Loucy (cell line): Measurements from ENCODE around the gene ARHGAP31.
A peak's percentile ranks its signal among the peaks of the same experiment; 100 is the strongest.

Experiments used
- H2AFZ ChIP-seq: fragments of 200-600 bp; sonication (generic); 2 replicates; pipeline ENCODE4 v1.6.0; 2016; ENCODE audit warnings: antibody characterized with exemption, mild to moderate bottlenecking, low read length, moderate library complexity
- H3F3A ChIP-seq: fragments of 200-600 bp; 2 replicates; pipeline ENCODE4 v1.6.0; 2016; ENCODE audit warnings: antibody characterized with exemption, low read depth, mild to moderate bottlenecking
- H3K27me3 ChIP-seq: fragments of 200-600 bp; sonication (generic); 2 replicates; pipeline ENCODE4 v1.6.1; 2014; ENCODE audit warnings: low read length, mild to moderate bottlenecking; ENCODE audit not compliant: insufficient read depth, poor library complexity, severe bottlenecking
- H3K36me3 ChIP-seq: fragments of 200-600 bp; sonication (generic); 2 replicates; pipeline ENCODE4 v1.6.1; 2016; ENCODE audit warnings: low read length; ENCODE audit not compliant: insufficient read depth
- H3K4me1 ChIP-seq: fragments of 200-600 bp; sonication (generic); 2 replicates; pipeline ENCODE4 v1.5.1; 2014; ENCODE audit warnings: low read length, mild to moderate bottlenecking; ENCODE audit not compliant: insufficient read depth, poor library complexity, severe bottlenecking
- H3K4me2 ChIP-seq: fragments of 200-600 bp; sonication (generic); 2 replicates; pipeline ENCODE4 v1.6.0; 2014; ENCODE audit warnings: antibody characterized with exemption, low read length, low read depth, mild to moderate bottlenecking; ENCODE audit not compliant: poor library complexity, severe bottlenecking
- H3K4me3 ChIP-seq: fragments of 200-600 bp; sonication (generic); 2 replicates; pipeline ENCODE4 v1.5.1; 2014; ENCODE audit warnings: low read length, mild to moderate bottlenecking, mixed read lengths; ENCODE audit not compliant: poor library complexity, severe bottlenecking
- H3K79me2 ChIP-seq: fragments of 200-600 bp; sonication (generic); 2 replicates; pipeline ENCODE4 v1.6.1; 2014; ENCODE audit warnings: low read length; ENCODE audit not compliant: insufficient read depth
- H3K9ac ChIP-seq: fragments of 200-600 bp; sonication (generic); 2 replicates; pipeline ENCODE4 v1.6.0; 2014; ENCODE audit warnings: mild to moderate bottlenecking, low read depth, low read length, moderate library complexity; ENCODE audit not compliant: poor library complexity, severe bottlenecking
- H3K9me2 ChIP-seq: fragments of 200-600 bp; sonication (generic); replicated peaks from 2 replicates; pipeline ENCODE4 v1.6.1; 2016; ENCODE audit warnings: low read depth, low read length, mixed read lengths
- H3K9me3 ChIP-seq: fragments of 200-600 bp; sonication (generic); 2 replicates; pipeline ENCODE4 v1.6.1; 2014; ENCODE audit warnings: mild to moderate bottlenecking, antibody characterized with exemption, low read length, low read depth; ENCODE audit not compliant: insufficient read depth
- H4K20me1 ChIP-seq: fragments of 200-600 bp; sonication (generic); 2 replicates; pipeline ENCODE4 v1.6.0; 2014; ENCODE audit warnings: antibody characterized with exemption, low read length, mild to moderate bottlenecking; ENCODE audit not compliant: insufficient read depth, poor library complexity, severe bottlenecking
- CTCF ChIP-seq: fragments of 200-600 bp; sonication (generic); conservative IDR thresholded peaks from 2 replicates; pipeline ENCODE4 v1.5.1; 2014; ENCODE audit warnings: mild to moderate bottlenecking, antibody characterized with exemption, low read length
- EZH2phosphoT487 ChIP-seq: fragments of 200-600 bp; IDR thresholded peaks from 2 replicates; pipeline ENCODE4 v1.6.1; 2018; ENCODE audit warnings: antibody characterized with exemption, mild to moderate bottlenecking, moderate library complexity, borderline replicate concordance

The ARHGAP31 gene

GRCh38 chr3:119297169-119297568 lies 3.0 kb downstream of the ARHGAP31 start:
- Histone ChIP-seq H3K9me2 (no peaks in the 10 kb centered on the region), H3K4me3 (peak overlapping the region; percentile 93), H3K4me1 (peaks cover 69% of the 10 kb centered on the region), H3K9me3 (no peaks in the 10 kb centered on the region), H2AFZ (no peak overlapping the region), H3K36me3 (no peaks in the 10 kb centered on the region), H3K79me2 (0 out of 2 replicates have a peak, but pooled peaks cover 10% of the 10 kb centered on the region), H3K27me3 (no peaks in the 10 kb centered on the region), H4K20me1 (no peaks in the 10 kb centered on the region), H3K4me2 (peak overlapping the region; percentile 93), H3K9ac (peak overlapping the region; percentile 1), H3F3A (no peaks in the 10 kb centered on the region; the same call in 1 of the 2 replicates)
- no peak for TF ChIP-seq CTCF

GRCh38 chr3:119298565-119298941 lies 4.4 kb downstream of the ARHGAP31 start:
- no peak for TF ChIP-seq EZH2phosphoT487
- no peak for TF ChIP-seq CTCF
- Histone ChIP-seq H3K4me1 (peaks cover 67% of the 10 kb centered on the region), H2AFZ (no peak overlapping the region), H3K9me3 (no peaks in the 10 kb centered on the region), H4K20me1 (no peaks in the 10 kb centered on the region), H3K9me2 (no peaks in the 10 kb centered on the region), H3K4me3 (peak overlapping the region; percentile 93), H3K79me2 (0 out of 2 replicates have a peak, but pooled peaks cover 10% of the 10 kb centered on the region), H3K9ac (no peak overlapping the region), H3K27me3 (no peaks in the 10 kb centered on the region), H3K4me2 (peak overlapping the region; percentile 93), H3F3A (no peaks in the 10 kb centered on the region; the same call in 1 of the 2 replicates), H3K36me3 (no peaks in the 10 kb centered on the region)

- no peaks in the 10 kb centered on the region for H3K27me3 ChIP-seq
- H3K9me2 ChIP-seq, result no peaks in the 10 kb centered on the region
- H3F3A ChIP-seq, result no peaks in the 10 kb centered on the region; the same call in 1 of the 2 replicates
- H3K9me3 ChIP-seq, result no peaks in the 10 kb centered on the region
- H3K36me3 ChIP-seq, result no peaks in the 10 kb centered on the region
- no peak overlapping the region for H3K9ac ChIP-seq
- peak overlapping the region; percentile 19 for H3K4me2 ChIP-seq
- TF ChIP-seq CTCF (no peak), EZH2phosphoT487 (no peak)
- H3K79me2 ChIP-seq, result 0 out of 2 replicates have a peak, but pooled peaks cover 10% of the 10 kb centered on the region
- no peak overlapping the region for H2AFZ ChIP-seq
- H3K4me3 ChIP-seq, result no peak overlapping the region
- H3K4me1 ChIP-seq, result peaks cover 58% of the 10 kb centered on the region
- no peaks in the 10 kb centered on the region for H4K20me1 ChIP-seq
These were observed 6.8 kb downstream of the ARHGAP31 start for GRCh38 chr3:119300991-119301391.
